GM13976 (cell line): ENCODE measurements around the gene JAK3.

ENCODE experiments used
- DNase-seq: peaks from one replicate; pipeline ENCODE4 v3.0.0; 2012; ENCODE audit warnings: low spot score
- CTCF ChIP-seq: IDR thresholded peaks from 2 replicates; pipeline ENCODE4 v1.5.1; 2012; ENCODE audit warnings: borderline replicate concordance, mild to moderate bottlenecking; ENCODE audit not compliant: insufficient read depth; ENCODE audit errors: extremely low read depth, missing control alignments, control extremely low read depth
- in situ Hi-C: fragments of 300-500 bp; cut with MboI; formaldehyde crosslinking; loops from one replicate; pipeline ENCODE4 v1.12.0; 2022; ENCODE audit warnings: low sequenced_read_pairs, mixed read lengths, inconsistent platforms; ENCODE audit not compliant: unreplicated experiment

Gene JAK3

GRCh38 chr19:17841371-17841809, 6.4 kb downstream of the JAK3 start:
- no peak for TF ChIP-seq CTCF
- in situ Hi-C loops, result no loop called here
- DNase-seq, result no peak

GRCh38 chr19:17840019-17840418, 7.8 kb downstream of the JAK3 start:
- TF ChIP-seq CTCF, result no peak
- in situ Hi-C loops, result no loop called here
- no peak for DNase-seq

GRCh38 chr19:17837972-17838371, 9.8 kb downstream of the JAK3 start:
- TF ChIP-seq CTCF, result no peak
- in situ Hi-C loops, result no loop called here
- DNase-seq, result no peak

GRCh38 chr19:17836530-17836929, 11.3 kb downstream of the JAK3 start:
- DNase-seq, result no peak
- in situ Hi-C loops, result no loop called here
- TF ChIP-seq CTCF, result no peak

- DNase-seq, result no peak
- in situ Hi-C loops, result no loop called here
- no peak for TF ChIP-seq CTCF
Observed at GRCh38 chr19:17835182-17836006, 12.4 kb downstream of the JAK3 start.

GRCh38 chr19:17834350-17835181, 13.2 kb downstream of the JAK3 start:
- DNase-seq, result no peak
- no peak for TF ChIP-seq CTCF
- in situ Hi-C loops, result no loop called here
